RKO (cell line): ENCODE data around the gene FAM3D.

Experiments used
- DNase-seq: peaks from one replicate; pipeline ENCODE4 v3.0.0-alpha.2; 2016; ENCODE audit warnings: low spot score

FAM3D gene

DNA sequence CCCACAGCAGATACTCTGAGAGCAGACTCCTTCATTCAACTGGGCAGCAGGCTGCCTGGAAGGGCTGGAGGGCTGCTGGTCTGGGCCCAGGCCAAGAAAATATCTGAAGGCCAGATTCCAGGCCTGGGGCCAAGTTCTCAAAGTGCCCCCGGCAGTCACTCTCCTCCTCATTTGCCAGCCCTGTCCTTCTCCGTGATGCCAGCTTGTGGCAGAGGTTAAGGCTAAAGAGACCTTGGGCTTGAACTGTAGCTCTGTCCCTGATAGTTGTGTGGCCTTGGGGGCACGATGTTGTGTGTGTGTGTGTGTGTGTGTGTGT is 39.0 kb downstream of the FAM3D start:
- no peak for DNase-seq

- no peak for DNase-seq
These were observed 39.6 kb downstream of the FAM3D start for GRCh38 chr3:58626841-58627569.

DNA sequence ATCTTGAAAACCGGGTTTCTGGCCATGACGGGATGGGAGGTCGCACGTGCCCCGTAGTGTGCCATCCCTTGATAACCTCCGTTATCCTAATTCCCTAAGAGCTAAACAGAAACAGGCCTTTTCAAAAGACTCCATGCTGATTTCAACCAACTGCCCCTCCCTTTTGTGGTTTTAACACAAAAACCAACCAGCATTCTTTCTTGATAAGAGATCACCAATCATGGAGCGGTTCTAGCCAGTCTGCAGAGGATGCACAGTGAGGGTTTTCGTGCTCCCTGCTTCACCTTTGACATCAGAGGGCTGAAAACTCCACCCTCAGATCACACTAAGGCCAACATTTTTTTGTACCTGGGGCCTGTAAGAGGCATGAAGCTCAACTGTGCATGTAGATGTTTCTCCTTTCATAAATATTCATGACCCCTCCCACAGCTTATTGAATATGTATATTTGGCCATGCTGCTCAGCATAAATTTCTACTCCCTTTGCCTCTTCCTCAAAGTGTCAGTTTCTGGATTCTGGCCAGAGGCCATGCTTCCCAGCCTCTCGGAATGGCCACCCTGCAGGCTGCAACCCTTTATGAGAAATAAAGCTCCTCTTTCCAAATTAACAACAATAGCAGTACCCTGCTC is 41.3 kb downstream of the FAM3D start:
- no peak for DNase-seq

DNA sequence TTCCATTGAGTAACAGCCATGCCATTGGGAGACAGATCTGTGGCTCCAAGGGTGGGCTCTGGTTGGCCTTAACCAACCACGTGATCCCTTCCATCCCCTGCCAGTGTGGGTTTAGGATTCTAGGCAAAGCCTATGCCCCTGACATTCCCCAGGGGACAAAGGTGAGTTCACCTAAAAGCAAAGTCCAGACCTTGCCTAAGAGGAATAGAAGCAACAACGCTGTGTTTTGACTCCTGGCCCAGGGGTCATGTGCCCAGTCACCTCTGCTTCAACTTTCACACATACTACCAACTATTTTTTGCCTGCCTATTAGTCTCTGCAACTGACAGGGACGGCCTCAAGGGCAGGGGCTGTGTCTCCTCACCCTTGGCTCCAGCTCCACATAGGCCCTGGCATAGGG is 42.0 kb downstream of the FAM3D start:
- DNase-seq: no peak

GRCh38 chr3:58623961-58624360 is 42.6 kb downstream of the FAM3D start:
- DNase-seq: no peak

- no peak for DNase-seq
These were observed 43.1 kb downstream of the FAM3D start for GRCh38 chr3:58623478-58623877.

- DNase-seq: no peak
These were observed 43.7 kb downstream of the FAM3D start for GRCh38 chr3:58622892-58623291.

DNA sequence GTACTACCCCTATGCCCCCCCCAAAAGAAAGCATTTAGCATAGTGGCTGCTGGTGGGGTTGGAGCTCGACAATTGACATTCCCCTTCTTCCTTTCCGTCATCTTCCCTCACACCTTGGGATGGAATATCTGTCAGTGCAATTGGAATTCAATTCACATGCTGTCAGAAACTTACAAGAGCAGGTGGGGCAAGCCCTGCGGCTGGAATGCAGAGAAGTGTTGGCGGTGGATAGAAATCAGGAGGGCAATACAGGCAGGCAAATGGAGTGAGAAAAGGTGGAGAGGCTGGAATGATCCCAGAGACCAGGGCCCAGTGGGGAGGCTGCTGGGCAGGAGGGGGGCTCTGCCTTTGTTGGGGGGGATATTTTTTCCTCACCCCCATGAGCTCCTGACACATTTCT is 44.1 kb downstream of the FAM3D start:
- DNase-seq: no peak

- no peak for DNase-seq
These were observed 45.3 kb downstream of the FAM3D start for GRCh38 chr3:58621086-58621830.

DNA sequence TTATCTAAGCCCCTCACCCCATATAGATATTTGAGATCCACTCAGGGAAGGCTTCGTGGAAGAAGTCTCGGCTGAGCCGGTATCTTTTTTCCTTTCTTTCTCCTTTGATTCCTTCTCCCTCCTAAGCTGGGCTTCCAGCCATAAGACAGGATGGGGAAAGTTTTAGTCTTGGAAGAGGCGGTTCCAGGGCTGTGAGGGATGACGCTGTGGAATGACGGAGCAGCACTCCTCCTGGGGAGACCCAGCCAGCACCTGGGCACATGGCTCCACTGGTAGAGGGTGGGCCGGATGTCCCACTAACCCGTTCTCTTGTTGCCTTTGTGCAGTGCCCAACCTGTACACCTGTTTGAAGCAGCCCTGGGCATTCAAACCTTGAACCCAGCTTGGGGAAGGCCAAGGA is 46.2 kb downstream of the FAM3D start:
- no peak for DNase-seq

DNA sequence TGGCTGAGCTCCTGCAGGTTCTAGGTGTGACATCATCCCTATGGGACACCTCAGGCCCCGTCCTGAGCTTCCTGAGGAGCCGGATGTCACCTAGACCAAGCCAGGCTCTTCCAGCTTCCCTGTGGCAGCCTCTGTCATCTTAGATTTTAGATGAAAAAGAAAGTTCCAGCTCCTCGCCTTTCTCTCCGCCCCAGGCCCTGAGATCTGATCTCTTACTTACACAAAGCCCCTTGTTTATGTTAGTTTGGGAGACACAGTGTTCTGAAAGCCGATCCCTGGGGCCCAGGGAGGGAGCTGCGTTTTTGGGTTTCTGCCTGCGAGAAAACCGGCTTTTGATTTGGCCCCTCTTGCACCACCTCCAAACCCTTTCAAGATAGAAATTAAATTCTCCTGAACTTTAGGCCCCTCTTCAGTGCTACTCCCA is 49.2 kb downstream of the FAM3D start:
- no peak for DNase-seq

- DNase-seq: no peak
These were observed 53.1 kb downstream of the FAM3D start for GRCh38 chr3:58613236-58614132.

DNA sequence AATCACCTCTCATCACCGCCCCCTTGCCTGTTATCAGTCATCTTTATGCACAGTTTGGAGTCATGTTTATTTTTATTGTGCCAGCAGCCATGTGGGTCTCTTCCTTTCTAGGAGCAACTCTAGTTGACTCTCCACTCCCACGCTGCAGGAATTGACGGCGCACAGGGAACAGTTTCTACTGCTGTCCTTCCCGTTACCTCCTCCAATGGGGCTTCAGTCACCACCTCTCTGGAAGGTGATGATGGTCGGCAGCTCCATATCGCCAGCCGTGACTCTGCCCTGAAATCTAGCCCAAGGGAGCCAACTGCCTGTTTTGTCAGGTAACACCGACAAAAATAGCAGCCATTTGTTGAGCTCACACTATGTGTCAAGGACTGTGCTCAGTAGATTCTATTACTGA is 53.7 kb downstream of the FAM3D start:
- no peak for DNase-seq

DNA sequence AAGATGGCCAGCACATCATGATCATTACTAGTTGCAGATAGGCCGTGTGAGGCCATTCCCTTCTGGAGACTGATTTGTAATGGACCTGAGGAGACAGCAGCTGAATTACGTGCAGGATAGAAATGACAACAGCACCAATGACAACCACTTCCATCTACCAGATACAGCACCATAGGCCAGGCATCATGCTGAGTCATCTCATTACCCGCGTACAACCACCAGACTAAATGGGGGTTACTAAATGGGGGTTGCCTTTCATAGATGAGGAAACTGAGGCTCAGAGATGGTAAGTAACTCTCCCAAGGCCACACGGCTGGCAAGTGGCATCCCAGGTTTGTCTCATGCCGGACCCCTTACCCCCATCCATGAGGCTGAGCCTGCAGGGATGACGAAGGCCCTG is 56.6 kb downstream of the FAM3D start:
- peak; percentile 40 for DNase-seq

GRCh38 chr3:58608648-58609047 is 57.9 kb downstream of the FAM3D start:
- no peak for DNase-seq

DNA sequence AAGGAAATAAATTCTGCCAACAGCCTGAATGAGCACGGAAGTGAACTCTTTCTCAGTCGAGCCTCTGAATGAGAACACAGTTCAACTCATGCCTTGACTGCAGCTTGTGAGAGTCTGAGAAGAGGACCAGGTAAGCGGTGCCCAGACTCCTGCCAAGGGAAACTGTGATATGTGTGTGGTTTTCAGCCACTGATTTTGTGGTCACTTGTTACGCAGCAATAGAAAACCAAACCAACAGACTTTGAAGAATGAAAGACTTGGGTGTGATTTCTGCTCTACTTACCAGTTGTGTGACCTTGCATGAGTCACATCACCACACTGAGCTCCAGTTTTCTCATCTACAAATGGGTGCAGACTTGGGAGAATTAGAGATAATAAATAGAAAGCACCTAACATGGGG is 58.8 kb downstream of the FAM3D start:
- DNase-seq: no peak

GRCh38 chr3:58606693-58607092 is 59.9 kb downstream of the FAM3D start:
- DNase-seq: no peak

GRCh38 chr3:58604031-58604430 is 62.5 kb downstream of the FAM3D start:
- DNase-seq: no peak

- DNase-seq: no peak
These were observed 63.0 kb downstream of the FAM3D start for GRCh38 chr3:58603606-58604005.

DNA sequence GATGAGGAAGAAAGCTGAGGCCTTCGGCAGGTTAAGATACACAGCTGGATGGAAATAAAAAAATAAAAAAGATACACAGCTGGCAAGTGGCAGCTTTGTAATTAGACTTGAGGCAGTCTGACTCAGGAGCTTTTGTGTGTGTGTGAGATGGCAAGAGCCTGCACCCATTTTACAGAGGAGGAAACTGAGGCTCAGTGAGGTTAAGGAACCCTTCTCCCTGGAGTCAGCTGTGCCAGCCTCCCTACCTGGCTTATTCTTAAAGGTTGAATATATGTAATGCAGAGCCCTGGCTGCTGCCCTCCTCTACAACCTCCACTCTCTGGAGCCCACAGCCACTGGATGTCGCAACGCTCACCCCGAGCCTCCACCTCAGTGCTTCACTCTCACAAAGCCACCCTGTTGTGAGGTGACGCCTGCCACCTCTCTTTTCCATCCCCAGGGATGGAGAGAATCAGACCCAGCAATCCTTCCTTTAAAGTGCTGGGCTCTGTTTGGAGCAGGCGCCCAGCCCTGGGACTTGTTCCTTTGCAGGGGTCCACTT is 68.7 kb downstream of the FAM3D start:
- DNase-seq: no peak

DNA sequence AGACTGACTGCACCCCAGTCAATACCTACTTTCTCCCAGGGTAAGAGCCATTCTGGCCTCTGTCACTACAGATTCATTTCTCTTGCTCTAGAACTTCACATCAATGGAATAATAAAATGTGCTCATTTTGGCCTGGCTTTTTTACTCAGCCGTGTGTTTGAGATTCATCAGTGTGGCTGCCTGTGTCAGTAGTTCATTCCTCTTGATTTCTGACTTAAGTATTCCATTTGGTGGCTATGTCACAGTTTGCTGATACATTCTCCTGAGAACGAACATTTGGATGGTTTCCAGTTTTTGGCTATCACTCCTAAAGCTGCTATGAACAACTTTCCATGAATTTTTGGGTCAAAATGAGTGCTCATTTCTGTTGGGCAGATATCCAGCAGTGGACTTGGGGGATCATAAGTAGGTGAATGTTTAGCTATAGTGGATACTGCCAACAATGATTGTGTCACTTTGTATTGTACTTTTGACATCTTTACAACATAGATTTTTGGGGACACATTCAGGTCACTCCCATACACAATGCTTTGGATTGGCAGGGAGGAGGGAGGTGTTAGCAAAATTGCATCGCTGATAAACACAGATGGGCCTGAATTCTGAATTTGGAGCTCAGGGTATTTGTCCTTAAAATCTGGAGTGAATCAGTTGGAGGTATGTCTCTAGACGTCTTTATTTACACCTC is 69.6 kb downstream of the FAM3D start:
- DNase-seq: no peak

- DNase-seq: no peak
These were observed 72.5 kb downstream of the FAM3D start for GRCh38 chr3:58594117-58594516.
